Osteocyte (in vitro differentiated cells): ENCODE results near the gene AKTIP. TPM values are rescaled to one million over a fixed set of nuclear protein-coding genes. Genes with fewer than 3 reads are reported as not detected.

Experiments
- DNase-seq: peaks from one replicate; pipeline ENCODE4 v3.0.0; 2021; ENCODE audit warnings: mixed read lengths; ENCODE audit not compliant: unreplicated experiment; ENCODE audit errors: extremely low spot score
- H3K27ac Mint-ChIP-seq: one replicate; pipeline ENCODE4 v1.8.0; 2021; ENCODE audit warnings: mild to moderate bottlenecking, mixed read lengths; ENCODE audit not compliant: unreplicated experiment
- H3K27me3 Mint-ChIP-seq: one replicate; pipeline ENCODE4 v1.8.0; 2021; ENCODE audit warnings: mixed read lengths; ENCODE audit not compliant: unreplicated experiment
- H3K36me3 Mint-ChIP-seq: one replicate; pipeline ENCODE4 v1.8.0; 2021; ENCODE audit warnings: mixed read lengths; ENCODE audit not compliant: unreplicated experiment
- H3K4me1 Mint-ChIP-seq: one replicate; pipeline ENCODE4 v1.8.0; 2021; ENCODE audit warnings: mixed read lengths; ENCODE audit not compliant: unreplicated experiment
- H3K4me3 Mint-ChIP-seq: one replicate; pipeline ENCODE4 v1.8.0; 2021; ENCODE audit warnings: mild to moderate bottlenecking, moderate library complexity, mixed read lengths; ENCODE audit not compliant: unreplicated experiment
- H3K9me3 Mint-ChIP-seq: one replicate; pipeline ENCODE4 v1.8.0; 2021; ENCODE audit warnings: mixed read lengths; ENCODE audit not compliant: unreplicated experiment
- CTCF ChIP-seq: fragments of 200-600 bp; sonication (generic); IDR thresholded peaks from 2 replicates; pipeline ENCODE4 v1.5.0; 2021; ENCODE audit warnings: antibody characterized with exemption, mild to moderate bottlenecking, moderate library complexity
- total RNA-seq: library from RNA; stranded (reverse); gene quantifications from 2 replicates; pipeline ENCODE4 v1.2.1, GENCODE V29; 2021

AKTIP gene
- total RNA-seq, 1 donor from 2014 or later = 27.3 TPM

DNA sequence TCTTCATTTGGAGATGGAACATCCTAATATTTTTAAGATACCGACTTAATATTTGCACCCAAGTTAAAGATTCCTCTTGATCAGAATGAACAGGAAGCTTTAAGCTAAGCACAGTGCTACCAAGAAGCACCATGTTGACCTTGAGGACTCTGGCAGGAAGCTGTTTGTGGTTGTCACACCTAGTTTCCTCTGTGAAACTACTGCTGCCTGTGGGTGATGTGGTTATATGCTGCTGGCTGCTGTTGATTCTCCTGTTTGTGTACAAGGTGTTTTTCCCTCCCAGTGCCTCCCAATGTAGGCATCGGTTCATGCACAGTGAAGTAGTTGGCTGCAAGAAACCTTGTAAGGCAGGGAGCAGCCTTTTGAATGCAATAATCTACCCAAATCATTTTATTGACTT lies 45.3 kb downstream of the AKTIP start:
- H3K36me3 Mint-ChIP-seq = peaks cover 59% of the 10 kb centered on the region
- DNase-seq = no peak
- H3K27ac Mint-ChIP-seq = no peak overlapping the region
- no peaks in the 10 kb centered on the region for H3K27me3 Mint-ChIP-seq
- no peak overlapping the region for H3K4me3 Mint-ChIP-seq
- TF ChIP-seq CTCF = no peak
- H3K4me1 Mint-ChIP-seq = no peaks in the 10 kb centered on the region
- H3K9me3 Mint-ChIP-seq = no peaks in the 10 kb centered on the region

DNA sequence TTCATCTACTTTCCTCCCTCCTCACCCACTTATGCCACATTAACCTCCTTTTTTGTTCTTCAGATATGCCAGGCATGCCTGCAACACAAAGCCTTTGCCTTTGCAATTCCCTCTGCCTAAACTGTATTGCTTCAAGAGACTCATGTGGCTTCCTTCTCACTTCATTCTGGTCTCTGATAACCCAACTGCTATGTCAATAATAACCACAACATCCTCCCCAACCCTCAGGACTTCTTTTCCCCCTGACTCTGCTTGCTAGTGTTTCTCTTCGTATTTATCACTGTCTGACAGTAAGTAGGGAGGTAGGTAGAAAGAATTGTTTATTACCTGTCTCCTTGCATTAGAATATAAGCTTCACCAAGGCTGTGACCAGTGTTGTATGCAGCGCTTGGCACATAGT lies 46.4 kb downstream of the AKTIP start:
- H3K9me3 Mint-ChIP-seq = no peaks in the 10 kb centered on the region
- H3K4me3 Mint-ChIP-seq = no peak overlapping the region
- no peak for DNase-seq
- H3K27me3 Mint-ChIP-seq = no peaks in the 10 kb centered on the region
- peaks cover 51% of the 10 kb centered on the region for H3K36me3 Mint-ChIP-seq
- H3K27ac Mint-ChIP-seq = no peak overlapping the region
- TF ChIP-seq CTCF = no peak
- no peaks in the 10 kb centered on the region for H3K4me1 Mint-ChIP-seq

- no peaks in the 10 kb centered on the region for H3K9me3 Mint-ChIP-seq
- peaks cover 40% of the 10 kb centered on the region for H3K36me3 Mint-ChIP-seq
- no peaks in the 10 kb centered on the region for H3K27me3 Mint-ChIP-seq
- no peak overlapping the region for H3K27ac Mint-ChIP-seq
- TF ChIP-seq CTCF = no peak
- no peak overlapping the region for H3K4me3 Mint-ChIP-seq
- H3K4me1 Mint-ChIP-seq = no peaks in the 10 kb centered on the region
- DNase-seq = no peak
These were observed 49.1 kb downstream of the AKTIP start for GRCh38 chr16:53453928-53454327.

DNA sequence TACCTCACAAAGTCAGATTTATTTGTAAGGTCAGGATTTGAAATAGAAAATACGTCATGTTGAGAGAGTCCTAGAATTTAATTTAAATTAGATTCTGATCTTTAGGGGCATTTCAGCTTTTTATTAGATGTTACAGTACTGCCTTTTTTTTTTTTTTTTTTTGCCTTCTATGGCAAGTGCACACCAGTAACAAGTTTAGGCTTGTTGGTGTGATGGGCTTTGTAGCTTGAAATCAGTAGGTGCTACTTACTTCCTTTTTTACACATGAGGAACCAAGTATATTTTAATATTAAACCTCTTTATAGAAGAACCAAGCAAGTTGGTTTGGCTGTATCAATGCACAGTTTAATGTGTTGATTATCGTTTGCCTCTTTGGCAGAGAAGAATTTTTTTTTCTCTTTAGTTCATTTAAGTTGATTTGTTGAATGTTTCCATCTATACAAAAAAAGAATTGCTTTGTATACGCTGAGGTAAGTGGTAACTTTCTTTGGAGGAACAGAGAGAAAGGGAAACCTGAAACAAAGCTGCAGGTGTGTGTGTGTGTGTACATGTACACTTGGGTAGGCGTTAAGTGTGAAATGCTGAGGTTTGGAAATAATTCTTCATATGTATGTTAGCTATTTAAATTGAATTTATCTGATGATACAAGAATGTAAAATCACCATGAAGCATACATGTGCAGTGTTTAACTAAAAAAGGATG lies 53.0 kb downstream of the AKTIP start:
- H3K36me3 Mint-ChIP-seq = peaks cover 20% of the 10 kb centered on the region
- no peaks in the 10 kb centered on the region for H3K27me3 Mint-ChIP-seq
- H3K4me3 Mint-ChIP-seq = no peak overlapping the region
- no peaks in the 10 kb centered on the region for H3K4me1 Mint-ChIP-seq
- no peaks in the 10 kb centered on the region for H3K9me3 Mint-ChIP-seq
- no peak for TF ChIP-seq CTCF
- H3K27ac Mint-ChIP-seq = no peak overlapping the region
- no peak for DNase-seq

DNA sequence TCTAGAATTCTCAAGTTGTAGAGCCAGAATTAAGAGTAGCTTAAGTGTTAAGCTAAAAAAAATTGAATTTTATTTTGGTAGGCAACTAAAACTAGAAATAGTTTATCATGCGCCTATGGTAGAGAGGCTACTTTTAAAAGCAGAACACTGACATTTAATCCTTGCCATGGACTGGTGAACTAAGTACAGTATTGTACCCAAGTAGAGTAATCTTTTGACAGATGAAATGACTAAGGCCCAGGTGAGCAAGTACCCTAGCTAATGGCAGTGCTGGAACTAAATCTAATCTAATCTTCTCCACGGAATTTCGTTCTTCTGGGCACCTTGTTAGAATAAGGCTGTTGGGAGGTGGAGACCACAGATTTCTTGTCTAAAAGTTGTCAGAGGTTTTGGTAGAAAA lies 56.9 kb downstream of the AKTIP start:
- no peak for TF ChIP-seq CTCF
- H3K36me3 Mint-ChIP-seq = peaks cover 29% of the 10 kb centered on the region
- H3K27me3 Mint-ChIP-seq = no peaks in the 10 kb centered on the region

More for the DNA sequence above, 56.9 kb downstream of the AKTIP start:
- no peak for DNase-seq
- H3K27ac Mint-ChIP-seq = no peak overlapping the region
- H3K4me1 Mint-ChIP-seq = no peaks in the 10 kb centered on the region
- no peaks in the 10 kb centered on the region for H3K9me3 Mint-ChIP-seq
- H3K4me3 Mint-ChIP-seq = no peak overlapping the region
